K562 (cell line): ENCODE measurements around the gene GINS1.

Source experiments
- E2F4 ChIP-seq: sonication (generic); formaldehyde crosslinking; IDR thresholded peaks from 2 replicates; pipeline ENCODE4 v1.8.0; 2022; ENCODE audit warnings: mild to moderate bottlenecking, low read depth, missing genetic modification reagents
- EP300 ChIP-seq: IDR thresholded peaks from 2 replicates; pipeline ENCODE4 v1.6.1; 2012; ENCODE audit warnings: low read length, improper control_type of control experiment
- ERF ChIP-seq: fragments of 450-650 bp; formaldehyde crosslinking; IDR thresholded peaks from 2 replicates; pipeline ENCODE4 v1.4.0; 2020; ENCODE audit warnings: mild to moderate bottlenecking, mixed read lengths
- GABPA ChIP-seq: fragments of 200-800 bp; sonication (Bioruptor generic); conservative IDR thresholded peaks from 2 replicates; pipeline ENCODE4 v1.6.1; 2016; ENCODE audit warnings: low read depth, missing genetic modification characterization, missing compliant biosample characterization

- TF ChIP-seq EP300, result no peak
- no peak for TF ChIP-seq E2F4 (CRISPR knock-in tag)
- TF ChIP-seq ERF (CRISPR knock-in tag), result no peak
- TF ChIP-seq GABPA (tag), result no peak
Observed at GRCh38 chr20:25437153-25437581, 29.7 kb downstream of the GINS1 start.
